Neural progenitor cell (in vitro differentiated cells): ENCODE measurements around the gene ZBP1.

Source experiments
- EZH2 ChIP-seq: fragments of 200-600 bp; sonication (generic); IDR thresholded peaks from 2 replicates; pipeline ENCODE4 v1.6.1; 2017; ENCODE audit warnings: antibody characterized with exemption, mild to moderate bottlenecking, moderate library complexity
- EZH2phosphoT487 ChIP-seq: fragments of 200-600 bp; sonication (generic); IDR thresholded peaks from 2 replicates; pipeline ENCODE4 v1.6.1; 2017; ENCODE audit warnings: antibody characterized with exemption
- TF ChIP-seq, protein P1 (sequence below): fragments of 200-600 bp; sonication (generic); IDR thresholded peaks from 2 replicates; pipeline ENCODE4 v1.5.1; 2017; ENCODE audit warnings: antibody characterized with exemption, mild to moderate bottlenecking

DNA sequence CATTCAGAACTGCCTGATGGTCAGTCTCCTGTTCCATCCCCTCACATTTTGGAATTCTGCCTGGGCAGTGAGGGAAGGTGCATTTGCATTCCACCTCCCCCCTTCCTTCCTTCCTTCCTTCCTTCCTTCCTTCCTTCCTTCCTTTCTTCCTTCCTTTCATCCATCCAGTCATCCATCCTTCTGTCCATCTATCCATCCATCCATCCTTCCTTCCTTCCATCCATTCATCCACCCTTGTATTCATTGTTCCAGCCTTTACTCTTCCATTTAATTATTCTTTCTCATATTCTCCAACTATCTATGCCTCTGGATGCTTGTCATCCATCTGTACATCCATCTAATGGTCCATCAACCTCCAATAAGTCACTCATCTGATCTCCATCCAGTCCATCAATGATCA is 45.3 kb downstream of the ZBP1 start:
- TF ChIP-seq EZH2phosphoT487: no peak
- TF ChIP-seq, protein P1, sequence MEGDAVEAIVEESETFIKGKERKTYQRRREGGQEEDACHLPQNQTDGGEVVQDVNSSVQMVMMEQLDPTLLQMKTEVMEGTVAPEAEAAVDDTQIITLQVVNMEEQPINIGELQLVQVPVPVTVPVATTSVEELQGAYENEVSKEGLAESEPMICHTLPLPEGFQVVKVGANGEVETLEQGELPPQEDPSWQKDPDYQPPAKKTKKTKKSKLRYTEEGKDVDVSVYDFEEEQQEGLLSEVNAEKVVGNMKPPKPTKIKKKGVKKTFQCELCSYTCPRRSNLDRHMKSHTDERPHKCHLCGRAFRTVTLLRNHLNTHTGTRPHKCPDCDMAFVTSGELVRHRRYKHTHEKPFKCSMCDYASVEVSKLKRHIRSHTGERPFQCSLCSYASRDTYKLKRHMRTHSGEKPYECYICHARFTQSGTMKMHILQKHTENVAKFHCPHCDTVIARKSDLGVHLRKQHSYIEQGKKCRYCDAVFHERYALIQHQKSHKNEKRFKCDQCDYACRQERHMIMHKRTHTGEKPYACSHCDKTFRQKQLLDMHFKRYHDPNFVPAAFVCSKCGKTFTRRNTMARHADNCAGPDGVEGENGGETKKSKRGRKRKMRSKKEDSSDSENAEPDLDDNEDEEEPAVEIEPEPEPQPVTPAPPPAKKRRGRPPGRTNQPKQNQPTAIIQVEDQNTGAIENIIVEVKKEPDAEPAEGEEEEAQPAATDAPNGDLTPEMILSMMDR: no peak
- no peak for TF ChIP-seq EZH2
